GM21360 (cell line): Measurements from ENCODE around the gene ASGR1.
"Not testable (repeated sequence)": the region's sequence is repeated elsewhere in the genome, so short reads cannot be mapped to it uniquely, and the experiment has no call there.

Experiments used
- ATAC-seq: cut with Tn5 transposase; IDR thresholded peaks from one replicate; pipeline ENCODE4 v1.9.1; 2021; ENCODE audit warnings: mild to moderate bottlenecking, moderate library complexity; ENCODE audit not compliant: unreplicated experiment

ASGR1 gene

GRCh38 chr17:7166873-7167272 lies 12.3 kb downstream of the ASGR1 start:
- no peak for ATAC-seq

- ATAC-seq = not testable (repeated sequence)
Measured at GRCh38 chr17:7159571-7159970, 19.6 kb downstream of the ASGR1 start.

- not testable (repeated sequence) for ATAC-seq
Measured at GRCh38 chr17:7158424-7158823, 20.7 kb downstream of the ASGR1 start.

GRCh38 chr17:7156342-7156940 lies 22.7 kb downstream of the ASGR1 start:
- no peak for ATAC-seq

- no peak for ATAC-seq
Measured at GRCh38 chr17:7147772-7148171, 31.4 kb downstream of the ASGR1 start.

GRCh38 chr17:7146115-7146514 lies 33.1 kb downstream of the ASGR1 start:
- no peak for ATAC-seq

- no peak for ATAC-seq
Measured at GRCh38 chr17:7144213-7144612, 35.0 kb downstream of the ASGR1 start.

- ATAC-seq = no peak
Measured at GRCh38 chr17:7141824-7142223, 37.3 kb downstream of the ASGR1 start.

GRCh38 chr17:7139400-7139799 lies 39.8 kb downstream of the ASGR1 start:
- no peak for ATAC-seq

GRCh38 chr17:7138800-7139381 lies 40.3 kb downstream of the ASGR1 start:
- no peak for ATAC-seq

GRCh38 chr17:7137171-7137943 lies 41.8 kb downstream of the ASGR1 start:
- ATAC-seq = no peak

GRCh38 chr17:7136266-7136877 lies 42.8 kb downstream of the ASGR1 start:
- ATAC-seq = no peak

- ATAC-seq = no peak
Measured at GRCh38 chr17:7133916-7134315, 45.3 kb downstream of the ASGR1 start.

- no peak for ATAC-seq
Measured at GRCh38 chr17:7133424-7133823, 45.7 kb downstream of the ASGR1 start.

- ATAC-seq = no peak
Measured at GRCh38 chr17:7132511-7133094, 46.6 kb downstream of the ASGR1 start.

GRCh38 chr17:7131423-7131791 lies 47.8 kb downstream of the ASGR1 start:
- no peak for ATAC-seq

- ATAC-seq = no peak
Measured at GRCh38 chr17:7130621-7131422, 48.3 kb downstream of the ASGR1 start.

- ATAC-seq = no peak
Measured at GRCh38 chr17:7129311-7129710, 49.9 kb downstream of the ASGR1 start.

GRCh38 chr17:7128160-7128559 lies 51.0 kb downstream of the ASGR1 start:
- ATAC-seq = no peak

GRCh38 chr17:7127501-7127900 lies 51.7 kb downstream of the ASGR1 start:
- not testable (repeated sequence) for ATAC-seq

GRCh38 chr17:7126386-7126785 lies 52.8 kb downstream of the ASGR1 start:
- ATAC-seq = not testable (repeated sequence)
